Measurements from ENCODE around the gene TGM4. TPM values are rescaled to one million over a fixed set of nuclear protein-coding genes. Genes with fewer than 3 reads are reported as not detected.

TGM4 gene
- total and polyA plus RNA-seq, 2 experiments from 2014 or later = 0.84 TPM; not detected in 1

DNA sequence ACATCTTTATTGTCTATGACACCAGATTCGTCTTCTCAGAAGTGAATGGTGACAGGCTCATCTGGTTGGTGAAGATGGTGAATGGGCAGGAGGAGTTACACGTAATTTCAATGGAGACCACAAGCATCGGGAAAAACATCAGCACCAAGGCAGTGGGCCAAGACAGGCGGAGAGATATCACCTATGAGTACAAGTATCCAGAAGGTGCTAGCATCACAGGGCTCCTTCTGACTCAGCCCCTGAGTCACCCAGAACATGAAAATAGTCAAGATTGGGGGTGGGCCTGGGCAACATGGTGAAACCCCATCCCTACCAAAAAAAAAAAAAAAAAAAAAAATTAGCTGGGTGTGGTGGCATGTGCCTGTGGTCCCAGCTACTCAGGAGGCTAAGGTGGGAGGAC, 32.6 kb downstream of the TGM4 start:
- no peak overlapping the region for H3K4me3 ChIP-seq
- DNase-seq (ENCODE audit: low read depth in 1 of 2, low spot score in 1 of 2) = no peak
- TF ChIP-seq, protein P1, sequence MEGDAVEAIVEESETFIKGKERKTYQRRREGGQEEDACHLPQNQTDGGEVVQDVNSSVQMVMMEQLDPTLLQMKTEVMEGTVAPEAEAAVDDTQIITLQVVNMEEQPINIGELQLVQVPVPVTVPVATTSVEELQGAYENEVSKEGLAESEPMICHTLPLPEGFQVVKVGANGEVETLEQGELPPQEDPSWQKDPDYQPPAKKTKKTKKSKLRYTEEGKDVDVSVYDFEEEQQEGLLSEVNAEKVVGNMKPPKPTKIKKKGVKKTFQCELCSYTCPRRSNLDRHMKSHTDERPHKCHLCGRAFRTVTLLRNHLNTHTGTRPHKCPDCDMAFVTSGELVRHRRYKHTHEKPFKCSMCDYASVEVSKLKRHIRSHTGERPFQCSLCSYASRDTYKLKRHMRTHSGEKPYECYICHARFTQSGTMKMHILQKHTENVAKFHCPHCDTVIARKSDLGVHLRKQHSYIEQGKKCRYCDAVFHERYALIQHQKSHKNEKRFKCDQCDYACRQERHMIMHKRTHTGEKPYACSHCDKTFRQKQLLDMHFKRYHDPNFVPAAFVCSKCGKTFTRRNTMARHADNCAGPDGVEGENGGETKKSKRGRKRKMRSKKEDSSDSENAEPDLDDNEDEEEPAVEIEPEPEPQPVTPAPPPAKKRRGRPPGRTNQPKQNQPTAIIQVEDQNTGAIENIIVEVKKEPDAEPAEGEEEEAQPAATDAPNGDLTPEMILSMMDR (IDR thresholded peaks at IDR 0.05; ENCODE audit: low read depth, low read length) = no peak
- no peaks in the 10 kb centered on the region for H3K4me1 ChIP-seq (ENCODE audit: low read depth)
- H3K27ac ChIP-seq = no peak overlapping the region
- no peaks in the 10 kb centered on the region for H3K36me3 ChIP-seq
- H3K9me3 ChIP-seq (ENCODE audit: low read depth) = no peaks in the 10 kb centered on the region
- no peaks in the 10 kb centered on the region for H3K27me3 ChIP-seq

DNA sequence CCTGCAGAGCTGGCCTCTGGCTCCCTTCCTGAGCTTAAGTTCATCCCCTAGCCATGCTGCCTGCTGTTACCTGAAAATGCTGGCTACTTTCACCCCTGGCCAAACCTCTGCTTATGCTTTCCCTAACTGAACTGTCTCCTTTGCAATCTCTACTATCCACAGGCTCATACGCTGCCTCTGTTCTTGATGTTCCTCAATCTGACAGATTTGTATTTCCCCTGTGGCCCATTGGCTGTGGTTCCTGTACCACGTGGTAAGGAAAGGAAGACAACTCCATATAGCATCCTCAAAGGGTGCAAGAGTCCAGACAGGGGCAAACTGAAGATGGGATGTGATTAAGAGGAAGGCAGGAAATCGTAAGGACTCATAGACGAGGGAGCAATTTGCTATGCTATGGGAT, 33.2 kb downstream of the TGM4 start:
- H3K4me3 ChIP-seq = no peak overlapping the region
- no peaks in the 10 kb centered on the region for H3K9me3 ChIP-seq (ENCODE audit: low read depth)
- no peaks in the 10 kb centered on the region for H3K4me1 ChIP-seq (ENCODE audit: low read depth)
- H3K36me3 ChIP-seq = no peaks in the 10 kb centered on the region
- H3K27me3 ChIP-seq = no peaks in the 10 kb centered on the region
- TF ChIP-seq, protein P1 (IDR thresholded peaks at IDR 0.05; ENCODE audit: low read depth, low read length) = no peak
- DNase-seq (ENCODE audit: low read depth in 1 of 2, low spot score in 1 of 2) = no peak
- no peak overlapping the region for H3K27ac ChIP-seq

DNA sequence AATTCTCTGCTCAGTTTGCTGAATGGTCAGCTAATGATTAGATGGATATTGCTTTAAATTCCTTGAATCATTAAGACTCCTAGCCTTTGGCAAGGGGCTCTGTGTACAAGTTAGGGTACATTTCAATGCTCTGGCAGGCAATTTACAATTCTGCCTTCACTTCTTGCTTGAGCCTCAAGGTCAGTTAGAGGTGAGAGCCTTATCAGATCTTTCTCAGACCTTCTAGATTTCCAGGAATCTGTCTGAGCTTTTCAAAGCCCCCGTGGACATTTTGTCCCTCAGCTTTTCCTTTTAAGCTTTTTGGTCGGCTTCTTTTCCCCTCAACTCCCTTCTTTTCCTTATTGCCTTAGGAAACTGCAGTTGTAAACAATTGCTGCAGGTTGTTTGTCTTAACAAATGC, 34.7 kb downstream of the TGM4 start:
- H3K4me1 ChIP-seq (ENCODE audit: low read depth) = no peaks in the 10 kb centered on the region
- H3K27me3 ChIP-seq = no peaks in the 10 kb centered on the region
- TF ChIP-seq, protein P1 (IDR thresholded peaks at IDR 0.05; ENCODE audit: low read depth, low read length) = no peak
- DNase-seq (ENCODE audit: low read depth in 1 of 2, low spot score in 1 of 2) = no peak
- H3K36me3 ChIP-seq = no peaks in the 10 kb centered on the region
- no peak overlapping the region for H3K27ac ChIP-seq
- no peak overlapping the region for H3K4me3 ChIP-seq
- no peaks in the 10 kb centered on the region for H3K9me3 ChIP-seq (ENCODE audit: low read depth)

DNA sequence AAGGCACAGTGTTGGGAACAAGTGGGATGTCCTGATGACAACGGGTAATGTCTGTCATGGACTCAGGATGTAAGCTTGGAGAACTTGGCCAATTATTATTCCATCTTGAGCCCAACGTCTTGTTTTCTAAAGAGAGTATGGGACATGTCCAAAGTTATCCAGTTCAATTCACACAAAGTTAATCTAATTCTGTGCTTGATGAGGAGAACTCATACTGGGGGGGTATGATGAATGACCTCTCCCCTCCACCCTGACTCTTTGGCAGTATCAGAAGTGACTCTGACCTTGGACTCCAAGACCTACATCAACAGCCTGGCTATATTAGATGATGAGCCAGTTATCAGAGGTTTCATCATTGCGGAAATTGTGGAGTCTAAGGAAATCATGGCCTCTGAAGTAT, 36.3 kb downstream of the TGM4 start:
- H3K27me3 ChIP-seq = no peaks in the 10 kb centered on the region
- H3K9me3 ChIP-seq (ENCODE audit: low read depth) = no peaks in the 10 kb centered on the region
- TF ChIP-seq, protein P1 (IDR thresholded peaks at IDR 0.05; ENCODE audit: low read depth, low read length) = no peak
- H3K36me3 ChIP-seq = no peaks in the 10 kb centered on the region
- no peak overlapping the region for H3K4me3 ChIP-seq
- no peaks in the 10 kb centered on the region for H3K4me1 ChIP-seq (ENCODE audit: low read depth)
- DNase-seq (ENCODE audit: low read depth in 1 of 2, low spot score in 1 of 2) = no peak
- no peak overlapping the region for H3K27ac ChIP-seq

DNA sequence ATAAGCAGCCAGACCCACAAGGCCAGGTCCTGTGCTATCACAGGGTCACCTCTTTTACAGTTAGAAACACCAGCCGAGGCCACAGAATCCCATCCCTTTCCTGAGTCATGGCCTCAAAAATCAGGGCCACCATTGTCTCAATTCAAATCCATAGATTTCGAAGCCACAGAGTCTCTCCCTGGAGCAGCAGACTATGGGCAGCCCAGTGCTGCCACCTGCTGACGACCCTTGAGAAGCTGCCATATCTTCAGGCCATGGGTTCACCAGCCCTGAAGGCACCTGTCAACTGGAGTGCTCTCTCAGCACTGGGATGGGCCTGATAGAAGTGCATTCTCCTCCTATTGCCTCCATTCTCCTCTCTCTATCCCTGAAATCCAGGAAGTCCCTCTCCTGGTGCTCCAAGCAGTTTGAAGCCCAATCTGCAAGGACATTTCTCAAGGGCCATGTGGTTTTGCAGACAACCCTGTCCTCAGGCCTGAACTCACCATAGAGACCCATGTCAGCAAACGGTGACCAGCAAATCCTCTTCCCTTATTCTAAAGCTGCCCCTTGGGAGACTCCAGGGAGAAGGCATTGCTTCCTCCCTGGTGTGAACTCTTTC, 39.6 kb downstream of the TGM4 start:
- H3K9me3 ChIP-seq (ENCODE audit: low read depth) = no peaks in the 10 kb centered on the region
- peak; percentile 81 to 88 for DNase-seq (ENCODE audit: low read depth in 1 of 2, low spot score in 1 of 2)
- H3K27me3 ChIP-seq = no peaks in the 10 kb centered on the region
- H3K27ac ChIP-seq = no peak overlapping the region
- TF ChIP-seq, protein P1 (IDR thresholded peaks at IDR 0.05; ENCODE audit: low read depth, low read length) = peak; percentile 88
- no peaks in the 10 kb centered on the region for H3K36me3 ChIP-seq
- H3K4me3 ChIP-seq = no peak overlapping the region
- H3K4me1 ChIP-seq (ENCODE audit: low read depth) = no peaks in the 10 kb centered on the region

All from cardiac muscle cell (in vitro differentiated cells and primary cell).